OCI-LY7 (cell line): ENCODE data around the gene RBMY1F. TPM values are rescaled to one million over a fixed set of nuclear protein-coding genes. Genes with fewer than 3 reads are reported as not detected.

ENCODE experiments used
- total RNA-seq, 2 experiments: library from RNA; depleted of rRNA in 1 of 2; stranded (reverse); fragments of >200 nt in 1 of 2; shearing (Covaris generic) in 1 of 2; gene quantifications; 2 replicates each; pipeline ENCODE4 v1.2.3, GENCODE V29; 2014 to 2022

The RBMY1F gene
- total RNA-seq, 2 experiments from 2014 or later = not detected

Other genes starting within 250 kb of the RBMY1F start
- gene RBMY1J, start 220.5 kb upstream of the RBMY1F start, total RNA-seq (2014; rRNA removed; shearing (Covaris generic)) = not detected in 2 replicates
- gene RBMY1J, start 220.5 kb upstream of the RBMY1F start, total RNA-seq (2022) = not detected in 2 replicates